B cell (primary cell): Measurements from ENCODE around the gene CD276. TPM values are rescaled to one million over a fixed set of nuclear protein-coding genes. Genes with fewer than 3 reads are reported as not detected.

Experiments
- ATAC-seq: fragments of 200-7000 bp; cut with Tn5 transposase; one replicate; pipeline ENCODE4 v1.10.0; 2021; ENCODE audit warnings: low read depth, mild to moderate bottlenecking, moderate number of reproducible peaks, moderate library complexity
- CTCF ChIA-PET: fragments of 350-600 bp; sonication (Branson Sonifier 250); formaldehyde crosslinking; loops from one replicate; lab custom pipeline; 2021; ENCODE audit warnings: antibody characterized with exemption, inconsistent platforms; lab: Charles Lee
- POLR2A ChIA-PET: fragments of 350-600 bp; sonication (Branson Sonifier 250); formaldehyde crosslinking; loops from one replicate; lab custom pipeline; 2021; ENCODE audit warnings: antibody characterized with exemption; lab: Charles Lee
- DNase-seq: peaks from one replicate; pipeline ENCODE4 v3.0.0; 2013
- H2AFZ ChIP-seq: 2 replicates; pipeline ENCODE4 v1.6.1; 2012; ENCODE audit warnings: mild to moderate bottlenecking, low read depth, low read length; ENCODE audit not compliant: insufficient read depth, poor library complexity, severe bottlenecking
- H3K27ac ChIP-seq, 2 donors: 1 replicate in 1 of 2; 2 replicates in 1 of 2; pipeline ENCODE4 v1.5.1; 2012 to 2013; ENCODE audit warnings: low read length in 2 of 2, mild to moderate bottlenecking in 2 of 2, moderate library complexity in 1 of 2
- H3K27me3 ChIP-seq, 4 experiments: fragments of 200-600 bp in 1 of 4; sonication (generic) in 1 of 4; replicated peaks in 1 of 4; 1 replicate in 2 of 4; 2 replicates in 2 of 4; pipeline versions ENCODE4 v1.6.1 to v1.7.0; 2013 to 2016; ENCODE audit warnings: low read length in 3 of 4, mild to moderate bottlenecking in 2 of 4, mixed read lengths in 1 of 4, moderate library complexity in 1 of 4; ENCODE audit not compliant: insufficient read depth in 4 of 4, control insufficient read depth in 3 of 4; ENCODE audit errors: control extremely low read depth in 1 of 4
- H3K36me3 ChIP-seq, 2 experiments: replicated peaks in 1 of 2; 1 replicate in 1 of 2; 2 replicates in 1 of 2; pipeline versions ENCODE4 v1.6.1 to v1.7.1; 2013; ENCODE audit warnings: low read length in 1 of 2; ENCODE audit not compliant: insufficient read depth in 2 of 2, control insufficient read depth in 1 of 2; ENCODE audit errors: control extremely low read depth in 1 of 2, extremely low read depth in 1 of 2
- H3K4me1 ChIP-seq, 2 donors: fragments of 200-600 bp in 1 of 2; sonication (generic) in 1 of 2; 1 replicate in 1 of 2; 2 replicates in 1 of 2; pipeline versions ENCODE4 v1.5.1 to v1.6.1; 2013 to 2017; ENCODE audit warnings: low read length in 2 of 2; ENCODE audit not compliant: control insufficient read depth in 2 of 2, insufficient read depth in 2 of 2
- H3K4me2 ChIP-seq: replicated peaks from 2 replicates; pipeline ENCODE3; 2012; ENCODE audit warnings: mild to moderate bottlenecking, low read depth, low read length; ENCODE audit not compliant: poor library complexity, severe bottlenecking
- H3K4me3 ChIP-seq, 5 experiments: fragments of 200-600 bp in 1 of 5; sonication (generic) in 1 of 5; 1 replicate in 3 of 5; 2 replicates in 2 of 5; pipeline versions ENCODE4 v1.5.1 to v1.7.0; 2011 to 2016; ENCODE audit warnings: low read length in 4 of 5, mild to moderate bottlenecking in 4 of 5, low read depth in 2 of 5, control low read depth in 1 of 5, moderate library complexity in 1 of 5; ENCODE audit not compliant: insufficient read depth in 1 of 5; ENCODE audit errors: control extremely low read depth in 1 of 5, extremely low read depth in 1 of 5
- H3K79me2 ChIP-seq: fragments of 200-600 bp; sonication (generic); one replicate; pipeline ENCODE4 v1.6.0; 2016; ENCODE audit warnings: low read length; ENCODE audit not compliant: control insufficient read depth, insufficient read depth
- H3K9ac ChIP-seq: fragments of 200-600 bp; sonication (generic); 2 replicates; pipeline ENCODE4 v1.6.1; 2017; ENCODE audit warnings: mild to moderate bottlenecking, low read length, moderate library complexity
- H3K9me3 ChIP-seq, 3 donors: one replicate each; pipeline versions ENCODE4 v1.6.1 to v1.7.1; 2013; ENCODE audit warnings: low read length in 2 of 3; ENCODE audit not compliant: control insufficient read depth in 2 of 3, insufficient read depth in 1 of 3; ENCODE audit errors: control extremely low read depth in 1 of 3
- H4K20me1 ChIP-seq: 2 replicates; pipeline ENCODE4 v1.6.0; 2012; ENCODE audit warnings: mild to moderate bottlenecking, low read length; ENCODE audit not compliant: insufficient read depth, control insufficient read depth, poor library complexity, severe bottlenecking
- H3K27ac Mint-ChIP-seq: one replicate; pipeline ENCODE4 v1.8.0; 2021; ENCODE audit warnings: mixed read lengths
- H3K27me3 Mint-ChIP-seq: one replicate; pipeline ENCODE4 v1.8.0; 2021; ENCODE audit warnings: mixed read lengths
- H3K4me1 Mint-ChIP-seq: one replicate; pipeline ENCODE4 v1.8.0; 2021; ENCODE audit warnings: mixed read lengths
- H3K4me3 Mint-ChIP-seq: one replicate; pipeline ENCODE4 v1.8.0; 2021; ENCODE audit warnings: mixed read lengths
- H3K9me3 Mint-ChIP-seq: one replicate; pipeline ENCODE4 v1.8.0; 2022; ENCODE audit warnings: mixed read lengths; ENCODE audit not compliant: insufficient read depth
- EZH2 ChIP-seq: IDR thresholded peaks from 2 replicates; pipeline ENCODE4 v1.6.1; 2012; ENCODE audit warnings: borderline replicate concordance, low read depth, mild to moderate bottlenecking, moderate library complexity, low read length; ENCODE audit not compliant: insufficient read depth, poor library complexity, severe bottlenecking
- WGBS: methylation state at CpG from one replicate; pipeline ENCODE4 v1.1.5; 2013; ENCODE audit warnings: missing lambda C conversion rate; ENCODE audit not compliant: insufficient coverage; 5-methylcytosine and 5-hydroxymethylcytosine counted together
- intact Hi-C: fragments of 100-400 bp; cut with micrococcal nuclease; formaldehyde crosslinking; loops from one replicate; pipeline ENCODE4 v1.10.0; 2022
- polyA plus RNA-seq: library from polyadenylated mRNA; depleted of rRNA; stranded (reverse); fragments of >200 nt; gene quantifications from 2 replicates; pipeline ENCODE4 v1.2.3, GENCODE V29; 2012
- total RNA-seq, 2 donors: library from RNA; stranded (reverse); fragments of 120-200 nt in 1 of 2; gene quantifications; 1 replicate in 1 of 2; 2 replicates in 1 of 2; pipeline versions ENCODE4 v1.2.3 to v1.2.4, GENCODE V29; 2013 to 2022
- TF ChIP-seq, protein P1 (sequence below): fragments of 200-600 bp; IDR thresholded peaks from one replicate; pipeline ENCODE4 v1.8.0; 2022; ENCODE audit warnings: antibody characterized with exemption, mild to moderate bottlenecking

CD276 gene
- total and polyA plus RNA-seq, 2 donors (not counting 1 experiment from before 2014, with no cell fraction given), result not detected

DNA sequence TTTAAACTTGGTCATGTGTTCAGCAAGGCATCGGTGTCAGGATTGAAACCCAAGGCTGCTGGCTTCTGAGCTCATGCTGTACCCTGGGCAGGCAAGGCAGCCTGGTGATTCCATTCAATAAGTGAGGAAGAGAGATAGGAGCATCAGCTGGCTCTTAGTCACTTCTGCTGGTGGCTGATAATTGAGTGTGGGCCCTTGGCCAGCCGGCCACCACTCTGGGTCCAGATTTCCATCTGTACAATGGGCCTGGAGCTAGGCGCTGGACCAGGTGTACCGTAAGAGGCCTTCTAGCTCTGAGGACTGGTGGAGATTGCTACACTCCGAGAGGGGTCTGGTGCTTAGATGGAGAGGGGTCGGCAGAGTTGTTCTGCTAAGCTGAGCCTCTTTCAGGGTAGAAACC, 4.3 kb downstream of the CD276 start:
- H3K27me3 ChIP-seq, result peaks cover 0 to 49% (median 20%) of the 10 kb centered on the region in 4 experiments
- no peak overlapping the region for H3K4me2 ChIP-seq
- 95% methylated on average over 6 of the region's 6 CpGs for WGBS
- POLR2A ChIA-PET, result no interaction called here
- H3K27ac ChIP-seq, result no peak overlapping the region
- H3K9ac ChIP-seq, result no peak overlapping the region
- no peak for ATAC-seq
- H3K4me3 ChIP-seq, result no peak overlapping the region
- H2AFZ ChIP-seq, result no peak overlapping the region
- CTCF ChIA-PET, result interaction anchor here (0.7 to 2.8 kb wide), 3 partner anchors 11 to 16 kb away, joined by 3 to 8 read pairs (median 5); no protein-coding TSS in a partner anchor
- H4K20me1 ChIP-seq, result no peaks in the 10 kb centered on the region
- no peaks in the 10 kb centered on the region for H3K9me3 ChIP-seq
- peaks cover 48% of the 10 kb centered on the region for H3K27me3 Mint-ChIP-seq
- TF ChIP-seq EZH2, result no peak
- TF ChIP-seq, protein P1, sequence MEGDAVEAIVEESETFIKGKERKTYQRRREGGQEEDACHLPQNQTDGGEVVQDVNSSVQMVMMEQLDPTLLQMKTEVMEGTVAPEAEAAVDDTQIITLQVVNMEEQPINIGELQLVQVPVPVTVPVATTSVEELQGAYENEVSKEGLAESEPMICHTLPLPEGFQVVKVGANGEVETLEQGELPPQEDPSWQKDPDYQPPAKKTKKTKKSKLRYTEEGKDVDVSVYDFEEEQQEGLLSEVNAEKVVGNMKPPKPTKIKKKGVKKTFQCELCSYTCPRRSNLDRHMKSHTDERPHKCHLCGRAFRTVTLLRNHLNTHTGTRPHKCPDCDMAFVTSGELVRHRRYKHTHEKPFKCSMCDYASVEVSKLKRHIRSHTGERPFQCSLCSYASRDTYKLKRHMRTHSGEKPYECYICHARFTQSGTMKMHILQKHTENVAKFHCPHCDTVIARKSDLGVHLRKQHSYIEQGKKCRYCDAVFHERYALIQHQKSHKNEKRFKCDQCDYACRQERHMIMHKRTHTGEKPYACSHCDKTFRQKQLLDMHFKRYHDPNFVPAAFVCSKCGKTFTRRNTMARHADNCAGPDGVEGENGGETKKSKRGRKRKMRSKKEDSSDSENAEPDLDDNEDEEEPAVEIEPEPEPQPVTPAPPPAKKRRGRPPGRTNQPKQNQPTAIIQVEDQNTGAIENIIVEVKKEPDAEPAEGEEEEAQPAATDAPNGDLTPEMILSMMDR, result no peak
- peaks cover 8% of the 10 kb centered on the region for H3K4me1 Mint-ChIP-seq
- no peaks in the 10 kb centered on the region for H3K79me2 ChIP-seq
- H3K36me3 ChIP-seq, result no peaks in the 10 kb centered on the region
- H3K9me3 Mint-ChIP-seq, result no peaks in the 10 kb centered on the region
- no peak overlapping the region for H3K4me3 Mint-ChIP-seq
- intact Hi-C loops, result no loop called here
- peaks cover 9 to 12% of the 10 kb centered on the region in 2 donors for H3K4me1 ChIP-seq
- H3K27ac Mint-ChIP-seq, result no peak overlapping the region
- DNase-seq, result no peak

DNA sequence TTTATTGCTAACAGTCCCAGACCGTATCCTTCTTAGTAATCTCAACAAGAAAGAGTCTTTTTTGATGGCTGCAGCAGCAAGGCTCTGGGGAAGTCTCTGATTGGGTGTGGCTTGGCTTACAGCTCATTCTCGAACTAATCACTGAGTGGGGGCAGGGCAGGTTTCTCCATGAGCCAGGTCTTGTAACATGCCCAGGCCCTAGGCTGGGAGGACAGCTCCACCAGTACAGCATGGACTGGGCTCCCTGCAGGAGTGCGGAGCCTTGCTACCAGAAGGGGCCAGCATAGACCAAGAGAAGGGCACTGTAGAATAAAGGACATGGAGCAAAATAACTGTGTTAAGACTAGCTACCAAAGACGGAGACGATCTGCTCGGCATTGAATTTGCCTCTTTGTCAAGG, 7.2 kb downstream of the CD276 start:
- ATAC-seq, result no peak

More for the DNA sequence above, 7.2 kb downstream of the CD276 start:
- no peak overlapping the region for H3K4me3 ChIP-seq
- POLR2A ChIA-PET, result no interaction called here
- 84% methylated on average over 5 of the region's 6 CpGs for WGBS
- no peak overlapping the region for H2AFZ ChIP-seq
- CTCF ChIA-PET, result interaction anchor here (1.2 to 2.1 kb wide), 2 partner anchors 10 to 13 kb away, joined by 5 to 13 read pairs; no protein-coding TSS in a partner anchor
- H3K36me3 ChIP-seq, result no peaks in the 10 kb centered on the region
- H3K4me2 ChIP-seq, result no peak overlapping the region
- TF ChIP-seq, protein P1, result no peak
- TF ChIP-seq EZH2, result no peak
- H4K20me1 ChIP-seq, result no peaks in the 10 kb centered on the region
- no peaks in the 10 kb centered on the region for H3K9me3 Mint-ChIP-seq
- no peak overlapping the region for H3K27ac ChIP-seq
- H3K9ac ChIP-seq, result no peak overlapping the region
- H3K79me2 ChIP-seq, result no peaks in the 10 kb centered on the region
- DNase-seq, result no peak
- no peaks in the 10 kb centered on the region for H3K4me1 ChIP-seq
- H3K27me3 ChIP-seq, result peaks cover 0 to 48% (median 5%) of the 10 kb centered on the region in 4 experiments
- no peaks in the 10 kb centered on the region for H3K9me3 ChIP-seq
- H3K4me1 Mint-ChIP-seq, result no peaks in the 10 kb centered on the region
- no peak overlapping the region for H3K27ac Mint-ChIP-seq
- no peak overlapping the region for H3K4me3 Mint-ChIP-seq
- H3K27me3 Mint-ChIP-seq, result peaks cover 50% of the 10 kb centered on the region
- intact Hi-C loops, result no loop called here
